GM12872 (cell line): ENCODE data around the gene TMEM92.

ENCODE experiments used
- TF ChIP-seq, protein P1 (sequence below): IDR thresholded peaks from 3 replicates; pipeline ENCODE4 v1.5.1; 2011; ENCODE audit warnings: low read depth, mild to moderate bottlenecking, low read length, moderate library complexity; ENCODE audit not compliant: insufficient read depth

The TMEM92 gene

DNA sequence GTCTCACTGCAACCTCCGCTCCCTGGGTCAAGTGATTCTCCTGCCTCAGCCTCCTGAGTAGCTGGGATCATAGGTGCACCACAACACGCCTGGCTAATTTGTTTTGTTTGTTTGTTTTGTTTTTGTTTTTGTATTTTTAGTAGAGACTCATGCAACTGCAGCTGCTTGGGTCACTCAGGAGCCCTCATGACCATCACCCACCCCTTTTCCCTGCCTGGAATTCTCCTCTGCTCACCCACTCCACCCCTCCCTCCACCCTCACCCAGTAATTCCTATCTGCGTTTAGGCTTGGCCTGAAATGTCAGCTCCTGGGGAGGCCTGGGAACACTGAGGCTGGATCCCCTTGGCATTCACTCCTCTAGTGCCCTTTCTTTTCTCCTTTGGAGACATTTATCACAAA, 25.5 kb downstream of the TMEM92 start:
- TF ChIP-seq, protein P1, sequence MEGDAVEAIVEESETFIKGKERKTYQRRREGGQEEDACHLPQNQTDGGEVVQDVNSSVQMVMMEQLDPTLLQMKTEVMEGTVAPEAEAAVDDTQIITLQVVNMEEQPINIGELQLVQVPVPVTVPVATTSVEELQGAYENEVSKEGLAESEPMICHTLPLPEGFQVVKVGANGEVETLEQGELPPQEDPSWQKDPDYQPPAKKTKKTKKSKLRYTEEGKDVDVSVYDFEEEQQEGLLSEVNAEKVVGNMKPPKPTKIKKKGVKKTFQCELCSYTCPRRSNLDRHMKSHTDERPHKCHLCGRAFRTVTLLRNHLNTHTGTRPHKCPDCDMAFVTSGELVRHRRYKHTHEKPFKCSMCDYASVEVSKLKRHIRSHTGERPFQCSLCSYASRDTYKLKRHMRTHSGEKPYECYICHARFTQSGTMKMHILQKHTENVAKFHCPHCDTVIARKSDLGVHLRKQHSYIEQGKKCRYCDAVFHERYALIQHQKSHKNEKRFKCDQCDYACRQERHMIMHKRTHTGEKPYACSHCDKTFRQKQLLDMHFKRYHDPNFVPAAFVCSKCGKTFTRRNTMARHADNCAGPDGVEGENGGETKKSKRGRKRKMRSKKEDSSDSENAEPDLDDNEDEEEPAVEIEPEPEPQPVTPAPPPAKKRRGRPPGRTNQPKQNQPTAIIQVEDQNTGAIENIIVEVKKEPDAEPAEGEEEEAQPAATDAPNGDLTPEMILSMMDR, result no peak

DNA sequence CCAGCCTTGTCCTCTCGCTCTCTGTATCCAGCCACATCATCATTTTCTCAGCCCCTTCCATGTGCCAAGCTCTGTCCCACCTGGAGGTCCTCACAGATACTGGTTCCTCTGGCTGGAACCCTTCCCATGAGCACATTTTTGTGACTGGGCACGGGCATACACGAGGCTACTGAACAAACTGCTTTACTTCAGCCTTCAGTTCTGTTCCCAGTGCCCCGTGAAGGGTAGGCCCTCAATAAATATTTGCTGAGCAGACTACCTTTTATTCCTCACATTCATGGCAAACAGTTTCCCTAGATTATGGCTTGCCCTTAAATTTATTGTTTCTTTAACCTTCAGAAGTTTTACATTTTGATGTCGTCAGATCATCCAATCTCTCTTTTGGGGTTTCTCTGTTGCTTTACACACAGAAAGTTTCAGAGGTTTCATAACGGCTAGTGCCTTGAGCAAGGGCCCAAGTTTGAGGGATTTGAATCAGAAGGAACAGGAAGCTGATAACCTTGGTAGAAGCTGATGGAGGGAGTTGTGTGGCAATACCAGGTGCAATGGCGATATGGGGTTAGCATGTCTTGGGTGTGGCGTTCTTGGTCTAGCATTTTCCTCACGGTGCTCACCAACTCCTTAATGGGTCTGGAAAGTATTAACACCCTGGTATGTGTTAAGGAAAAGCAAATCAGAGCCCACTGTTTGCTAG, 27.8 kb downstream of the TMEM92 start:
- TF ChIP-seq, protein P1, result no peak

DNA sequence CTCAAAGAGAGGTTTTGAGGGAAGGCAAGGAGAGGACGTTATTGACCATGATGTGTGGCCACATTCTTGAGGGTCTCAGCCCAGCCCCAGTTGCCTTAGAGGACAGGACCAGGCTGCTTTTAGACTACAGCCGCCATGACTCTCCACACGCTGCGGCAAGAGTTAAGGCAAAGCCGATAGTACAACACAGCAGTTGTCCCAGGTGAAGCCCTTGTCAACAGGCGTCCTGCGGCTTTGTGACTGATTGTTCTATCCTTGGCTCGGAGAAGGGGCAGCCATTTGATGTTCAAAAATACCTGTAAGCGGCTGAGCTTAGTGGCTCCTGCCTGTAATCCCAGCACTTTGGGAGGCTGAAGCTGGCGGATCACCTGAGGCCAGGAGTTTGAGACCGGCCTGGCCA, 28.8 kb downstream of the TMEM92 start:
- TF ChIP-seq, protein P1, result no peak

DNA sequence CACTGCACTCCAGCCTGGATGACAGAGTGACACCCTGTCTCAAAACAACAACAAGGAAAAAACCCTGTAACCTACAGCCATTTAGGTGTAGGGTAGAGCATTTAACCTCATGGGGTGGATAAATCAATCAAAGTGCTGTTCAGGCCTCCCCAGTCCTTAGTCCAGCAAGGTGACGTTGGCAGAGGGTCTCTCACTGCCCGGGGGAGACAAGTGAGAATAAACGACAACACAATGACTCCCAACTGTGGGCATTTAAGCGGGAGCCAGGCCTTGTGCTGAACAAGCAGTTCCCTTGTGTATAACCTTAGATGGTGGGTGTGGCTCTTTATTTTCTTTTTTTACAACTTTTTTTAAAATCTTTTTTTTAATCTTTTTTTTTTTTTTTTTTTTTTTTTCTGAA, 29.3 kb downstream of the TMEM92 start:
- TF ChIP-seq, protein P1, result no peak

DNA sequence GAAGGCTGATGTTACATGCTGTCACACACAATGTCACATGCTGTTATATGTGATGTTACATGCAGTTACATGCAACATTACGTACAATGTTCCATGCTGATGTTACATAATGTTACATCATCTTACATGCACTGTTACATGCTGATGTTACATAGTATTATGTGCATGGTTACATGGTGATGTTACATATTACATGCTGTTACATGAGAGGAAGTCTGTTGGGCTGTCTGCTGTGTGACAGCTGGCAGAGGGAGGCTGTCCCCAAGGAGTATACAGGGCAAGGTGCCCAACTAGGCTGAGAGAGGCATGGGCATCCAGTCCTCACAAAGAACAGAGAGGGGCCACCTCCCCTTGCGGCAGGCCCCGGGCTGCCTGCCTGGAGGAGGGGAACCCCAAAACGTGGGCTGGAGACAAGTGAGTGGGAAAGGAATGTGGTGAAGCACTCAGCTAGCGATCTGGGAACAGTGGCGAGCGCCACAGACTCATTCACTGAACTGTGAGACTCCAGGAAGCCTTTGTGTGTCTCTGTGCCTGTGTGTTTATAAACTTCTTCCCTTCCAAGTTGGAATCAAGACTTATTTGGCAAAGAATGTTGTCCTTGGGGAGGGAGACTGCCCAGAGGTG, 30.6 kb downstream of the TMEM92 start:
- TF ChIP-seq, protein P1, result no peak

DNA sequence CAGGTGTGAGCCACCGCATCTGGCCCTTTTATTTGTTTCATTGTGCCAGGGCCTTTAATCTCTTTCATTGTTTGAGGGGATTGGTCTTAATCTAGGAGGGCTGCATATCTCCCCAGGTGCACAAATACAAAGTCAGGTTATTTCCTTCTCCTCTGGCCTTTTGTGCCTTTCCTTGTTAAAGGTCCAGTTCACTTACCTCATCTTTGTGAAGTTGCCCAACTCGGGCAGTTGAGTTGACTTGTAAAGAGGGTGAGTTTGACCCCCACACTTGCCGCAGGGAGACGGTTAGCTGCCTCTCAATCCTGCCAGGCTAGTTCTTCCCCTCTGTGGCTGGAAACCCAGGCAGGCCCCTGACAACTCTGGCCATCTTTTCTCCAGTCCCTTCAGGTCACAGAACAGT, 33.4 kb downstream of the TMEM92 start:
- TF ChIP-seq, protein P1, result no peak

DNA sequence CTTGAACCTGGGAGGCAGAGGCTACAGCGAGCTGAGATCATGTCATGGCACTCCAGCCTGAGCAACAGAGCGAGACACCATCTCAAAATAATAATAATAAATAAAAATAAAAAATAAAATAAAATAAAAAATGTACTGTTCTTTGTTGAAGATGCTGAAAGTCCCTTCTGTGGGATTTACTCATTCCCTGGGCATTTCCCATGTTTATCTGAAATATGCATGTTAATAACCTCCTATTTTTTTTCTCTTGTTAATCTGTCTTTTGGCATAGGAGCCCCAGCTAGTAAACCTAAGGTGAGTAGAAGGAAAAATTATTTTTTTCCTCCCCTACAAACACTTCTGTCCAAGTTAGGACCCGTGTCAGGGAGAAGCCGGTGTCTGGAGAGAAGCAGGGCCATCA, 34.4 kb downstream of the TMEM92 start:
- TF ChIP-seq, protein P1, result no peak
